ENCODE results near the gene ANXA6.

ANXA6 gene

GRCh38 chr5:151073280-151073679, 84.3 kb downstream of the ANXA6 start:
- Histone ChIP-seq H3K9me3 (ENCODE audit: control insufficient read depth in 5 of 5, low read length in 5 of 5) (no peaks in the 10 kb centered on the region), H3K27ac (ENCODE audit: low read depth, low read length) (peak overlapping the region; percentile 44), H3K9ac (ENCODE audit: low read length in 5 of 5) (no peak overlapping the region), H3K4me3 (ENCODE audit: low read depth in 1 of 5, low read length in 5 of 5) (no peak overlapping the region), H3K27me3 (ENCODE audit: control insufficient read depth in 5 of 5, insufficient read depth in 4 of 5, low read length in 5 of 5) (peaks cover 0 to 2% (median 0%) of the 10 kb centered on the region in 5 donors), H3K36me3 (ENCODE audit: control insufficient read depth in 5 of 5, insufficient read depth in 5 of 5, low read length in 5 of 5) (peaks cover 0 to 55% (median 14%) of the 10 kb centered on the region in 5 donors), H3K4me1 (ENCODE audit: control insufficient read depth in 5 of 5, insufficient read depth in 5 of 5, low read length in 5 of 5) (peaks cover 10 to 70% (median 65%) of the 10 kb centered on the region in 5 donors)

GRCh38 chr5:151072630-151073025, 85.0 kb downstream of the ANXA6 start:
- H3K9me3 ChIP-seq (ENCODE audit: control insufficient read depth in 5 of 5, low read length in 5 of 5), result no peaks in the 10 kb centered on the region
- H3K9ac ChIP-seq (ENCODE audit: low read length in 5 of 5), result no peak overlapping the region
- peaks cover 0 to 2% (median 0%) of the 10 kb centered on the region in 5 donors for H3K27me3 ChIP-seq (ENCODE audit: control insufficient read depth in 5 of 5, insufficient read depth in 4 of 5, low read length in 5 of 5)
- peaks cover 17 to 70% (median 65%) of the 10 kb centered on the region in 5 donors for H3K4me1 ChIP-seq (ENCODE audit: control insufficient read depth in 5 of 5, insufficient read depth in 5 of 5, low read length in 5 of 5)
- H3K27ac ChIP-seq (ENCODE audit: low read depth, low read length), result peak overlapping the region; percentile 44
- peaks cover 0 to 55% (median 11%) of the 10 kb centered on the region in 5 donors for H3K36me3 ChIP-seq (ENCODE audit: control insufficient read depth in 5 of 5, insufficient read depth in 5 of 5, low read length in 5 of 5)
- no peak overlapping the region for H3K4me3 ChIP-seq (ENCODE audit: low read depth in 1 of 5, low read length in 5 of 5)

- H3K4me3 ChIP-seq (ENCODE audit: low read depth in 1 of 5, low read length in 5 of 5), result no peak overlapping the region
- peak overlapping the region; percentile 44 for H3K27ac ChIP-seq (ENCODE audit: low read depth, low read length)
- no peaks in the 10 kb centered on the region for H3K9me3 ChIP-seq (ENCODE audit: control insufficient read depth in 5 of 5, low read length in 5 of 5)
- peaks cover 0 to 2% (median 0%) of the 10 kb centered on the region in 5 donors for H3K27me3 ChIP-seq (ENCODE audit: control insufficient read depth in 5 of 5, insufficient read depth in 4 of 5, low read length in 5 of 5)
- peaks cover 0 to 55% (median 12%) of the 10 kb centered on the region in 5 donors for H3K36me3 ChIP-seq (ENCODE audit: control insufficient read depth in 5 of 5, insufficient read depth in 5 of 5, low read length in 5 of 5)
- peaks cover 18 to 70% (median 65%) of the 10 kb centered on the region in 5 donors for H3K4me1 ChIP-seq (ENCODE audit: control insufficient read depth in 5 of 5, insufficient read depth in 5 of 5, low read length in 5 of 5)
- peak overlapping the region in 2 of 5 donors; percentile 5 to 10 for H3K9ac ChIP-seq (ENCODE audit: low read length in 5 of 5)
Measured at GRCh38 chr5:151071848-151072629, 85.5 kb downstream of the ANXA6 start.

- peaks cover 0 to 2% (median 0%) of the 10 kb centered on the region in 5 donors for H3K27me3 ChIP-seq (ENCODE audit: control insufficient read depth in 5 of 5, insufficient read depth in 4 of 5, low read length in 5 of 5)
- peak overlapping the region; percentile 30 for H3K27ac ChIP-seq (ENCODE audit: low read depth, low read length)
- H3K4me1 ChIP-seq (ENCODE audit: control insufficient read depth in 5 of 5, insufficient read depth in 5 of 5, low read length in 5 of 5), result peaks cover 18 to 69% (median 65%) of the 10 kb centered on the region in 5 donors
- no peak overlapping the region for H3K9ac ChIP-seq (ENCODE audit: low read length in 5 of 5)
- H3K4me3 ChIP-seq (ENCODE audit: low read depth in 1 of 5, low read length in 5 of 5), result no peak overlapping the region
- H3K36me3 ChIP-seq (ENCODE audit: control insufficient read depth in 5 of 5, insufficient read depth in 5 of 5, low read length in 5 of 5), result peaks cover 0 to 53% (median 16%) of the 10 kb centered on the region in 5 donors
- H3K9me3 ChIP-seq (ENCODE audit: control insufficient read depth in 5 of 5, low read length in 5 of 5), result no peaks in the 10 kb centered on the region
Measured at GRCh38 chr5:151071021-151071420, 86.6 kb downstream of the ANXA6 start.

GRCh38 chr5:151070449-151070848, 87.1 kb downstream of the ANXA6 start:
- no peaks in the 10 kb centered on the region for H3K9me3 ChIP-seq (ENCODE audit: control insufficient read depth in 5 of 5, low read length in 5 of 5)
- peak overlapping the region in 1 of 5 donors; percentile 37 for H3K9ac ChIP-seq (ENCODE audit: low read length in 5 of 5)
- H3K4me1 ChIP-seq (ENCODE audit: control insufficient read depth in 5 of 5, insufficient read depth in 5 of 5, low read length in 5 of 5), result peaks cover 13 to 65% (median 60%) of the 10 kb centered on the region in 5 donors
- peak overlapping the region; percentile 30 for H3K27ac ChIP-seq (ENCODE audit: low read depth, low read length)
- H3K36me3 ChIP-seq (ENCODE audit: control insufficient read depth in 5 of 5, insufficient read depth in 5 of 5, low read length in 5 of 5), result peaks cover 0 to 47% (median 16%) of the 10 kb centered on the region in 5 donors
- H3K27me3 ChIP-seq (ENCODE audit: control insufficient read depth in 5 of 5, insufficient read depth in 4 of 5, low read length in 5 of 5), result no peaks in the 10 kb centered on the region
- H3K4me3 ChIP-seq (ENCODE audit: low read depth in 1 of 5, low read length in 5 of 5), result no peak overlapping the region

- Histone ChIP-seq H3K27ac (ENCODE audit: low read depth, low read length) (peak overlapping the region; percentile 88), H3K4me1 (ENCODE audit: control insufficient read depth in 5 of 5, insufficient read depth in 5 of 5, low read length in 5 of 5) (peaks cover 15 to 81% (median 71%) of the 10 kb centered on the region in 5 donors), H3K27me3 (ENCODE audit: control insufficient read depth in 5 of 5, insufficient read depth in 4 of 5, low read length in 5 of 5) (no peaks in the 10 kb centered on the region), H3K4me3 (ENCODE audit: low read depth in 1 of 5, low read length in 5 of 5) (peak overlapping the region in 3 of 5 donors; percentile 19 to 49 (median 44)), H3K36me3 (ENCODE audit: control insufficient read depth in 5 of 5, insufficient read depth in 5 of 5, low read length in 5 of 5) (peaks cover 0 to 45% (median 21%) of the 10 kb centered on the region in 5 donors), H3K9me3 (ENCODE audit: control insufficient read depth in 5 of 5, low read length in 5 of 5) (no peaks in the 10 kb centered on the region), H3K9ac (ENCODE audit: low read length in 5 of 5) (peak overlapping the region; percentile 35 to 68 (median 57))
Measured at GRCh38 chr5:151068433-151069197, 89.0 kb downstream of the ANXA6 start.

- H3K4me1 ChIP-seq (ENCODE audit: control insufficient read depth in 5 of 5, insufficient read depth in 5 of 5, low read length in 5 of 5), result peaks cover 21 to 89% (median 78%) of the 10 kb centered on the region in 5 donors
- H3K36me3 ChIP-seq (ENCODE audit: control insufficient read depth in 5 of 5, insufficient read depth in 5 of 5, low read length in 5 of 5), result peaks cover 0 to 45% (median 27%) of the 10 kb centered on the region in 5 donors
- peak overlapping the region; percentile 1 to 59 (median 52) for H3K9ac ChIP-seq (ENCODE audit: low read length in 5 of 5)
- no peaks in the 10 kb centered on the region for H3K27me3 ChIP-seq (ENCODE audit: control insufficient read depth in 5 of 5, insufficient read depth in 4 of 5, low read length in 5 of 5)
- no peaks in the 10 kb centered on the region for H3K9me3 ChIP-seq (ENCODE audit: control insufficient read depth in 5 of 5, low read length in 5 of 5)
- H3K27ac ChIP-seq (ENCODE audit: low read depth, low read length), result peak overlapping the region; percentile 88
- H3K4me3 ChIP-seq (ENCODE audit: low read depth in 1 of 5, low read length in 5 of 5), result peak overlapping the region in 3 of 5 donors; percentile 19 to 49 (median 44)
Measured at GRCh38 chr5:151067632-151068432, 89.7 kb downstream of the ANXA6 start.

- Histone ChIP-seq H3K27ac (ENCODE audit: low read depth, low read length) (peak overlapping the region; percentile 88), H3K9ac (ENCODE audit: low read length in 5 of 5) (peak overlapping the region in 2 of 5 donors; percentile 12 to 26), H3K4me3 (ENCODE audit: low read depth in 1 of 5, low read length in 5 of 5) (no peak overlapping the region), H3K36me3 (ENCODE audit: control insufficient read depth in 5 of 5, insufficient read depth in 5 of 5, low read length in 5 of 5) (peaks cover 0 to 53% (median 35%) of the 10 kb centered on the region in 5 donors), H3K9me3 (ENCODE audit: control insufficient read depth in 5 of 5, low read length in 5 of 5) (no peaks in the 10 kb centered on the region), H3K27me3 (ENCODE audit: control insufficient read depth in 5 of 5, insufficient read depth in 4 of 5, low read length in 5 of 5) (no peaks in the 10 kb centered on the region), H3K4me1 (ENCODE audit: control insufficient read depth in 5 of 5, insufficient read depth in 5 of 5, low read length in 5 of 5) (peaks cover 25 to 91% (median 79%) of the 10 kb centered on the region in 5 donors)
Measured at GRCh38 chr5:151066920-151067319, 90.7 kb downstream of the ANXA6 start.

GRCh38 chr5:151065609-151066008, 92.0 kb downstream of the ANXA6 start:
- peaks cover 0 to 57% (median 41%) of the 10 kb centered on the region in 5 donors for H3K36me3 ChIP-seq (ENCODE audit: control insufficient read depth in 5 of 5, insufficient read depth in 5 of 5, low read length in 5 of 5)
- H3K4me1 ChIP-seq (ENCODE audit: control insufficient read depth in 5 of 5, insufficient read depth in 5 of 5, low read length in 5 of 5), result peaks cover 31 to 97% (median 87%) of the 10 kb centered on the region in 5 donors
- no peaks in the 10 kb centered on the region for H3K27me3 ChIP-seq (ENCODE audit: control insufficient read depth in 5 of 5, insufficient read depth in 4 of 5, low read length in 5 of 5)
- H3K4me3 ChIP-seq (ENCODE audit: low read depth in 1 of 5, low read length in 5 of 5), result no peak overlapping the region
- H3K27ac ChIP-seq (ENCODE audit: low read depth, low read length), result peak overlapping the region; percentile 98
- no peak overlapping the region for H3K9ac ChIP-seq (ENCODE audit: low read length in 5 of 5)
- no peaks in the 10 kb centered on the region for H3K9me3 ChIP-seq (ENCODE audit: control insufficient read depth in 5 of 5, low read length in 5 of 5)
